Measurements from ENCODE around the gene DOCK9.

Gene DOCK9

DNA sequence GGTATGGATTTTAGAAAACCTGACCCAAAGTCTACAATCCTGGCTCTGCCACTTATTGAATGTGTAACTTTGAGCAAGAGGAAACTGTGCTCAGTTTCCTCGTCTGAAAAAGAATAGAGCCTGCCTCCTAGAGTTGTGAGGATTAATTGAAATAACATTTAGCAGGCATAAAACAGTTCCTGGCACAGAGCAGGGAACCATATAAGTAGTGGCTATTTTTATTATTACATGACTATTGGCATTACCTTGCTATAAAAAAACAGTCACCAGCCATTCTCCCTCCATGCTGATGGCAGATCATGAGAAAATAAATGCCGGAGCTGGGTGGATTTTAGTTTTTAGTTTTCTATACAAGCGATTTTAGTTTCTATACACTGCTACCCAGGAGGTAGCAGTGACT, 5.8 kb downstream of the DOCK9 start:
- DNase-seq, result no peak

DNA sequence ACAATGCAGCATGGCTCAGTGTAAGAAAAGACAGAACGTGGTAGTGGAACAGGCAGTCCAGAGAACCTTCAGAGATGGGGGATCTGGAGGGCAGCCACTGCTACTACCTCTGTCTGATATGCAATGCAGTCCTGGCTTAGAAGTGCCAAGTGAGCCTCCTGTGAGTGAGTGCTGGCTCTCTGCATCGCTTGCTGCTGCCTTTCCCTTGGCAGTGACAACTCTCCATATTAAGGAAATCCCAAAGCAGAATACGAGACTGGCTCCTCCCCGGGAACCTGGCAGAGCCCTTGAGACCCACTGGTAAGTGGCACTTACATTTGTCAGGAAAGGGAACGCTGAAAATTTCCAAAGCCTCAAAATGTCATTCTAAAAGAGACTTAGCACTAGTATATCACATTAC, 7.5 kb downstream of the DOCK9 start:
- DNase-seq, result no peak

DNA sequence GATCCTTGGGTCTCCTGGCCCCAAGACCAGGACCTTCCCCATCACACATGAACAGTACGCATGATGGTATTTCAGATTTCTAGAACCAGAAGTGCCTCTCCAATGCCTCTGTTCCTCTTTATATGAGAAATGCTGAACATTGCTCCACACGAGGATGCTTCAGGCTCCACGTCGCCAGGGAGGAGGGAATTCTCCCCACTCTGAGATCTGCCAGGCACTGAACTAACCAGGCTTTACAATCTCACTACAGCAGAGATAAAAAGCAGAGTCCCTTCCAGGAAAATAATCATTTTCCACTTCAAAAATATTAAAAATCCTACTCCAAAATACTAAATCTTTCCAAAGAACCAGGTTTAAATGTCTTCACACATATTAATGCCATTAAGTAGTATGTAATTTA, 10.4 kb downstream of the DOCK9 start:
- DNase-seq, result no peak

DNA sequence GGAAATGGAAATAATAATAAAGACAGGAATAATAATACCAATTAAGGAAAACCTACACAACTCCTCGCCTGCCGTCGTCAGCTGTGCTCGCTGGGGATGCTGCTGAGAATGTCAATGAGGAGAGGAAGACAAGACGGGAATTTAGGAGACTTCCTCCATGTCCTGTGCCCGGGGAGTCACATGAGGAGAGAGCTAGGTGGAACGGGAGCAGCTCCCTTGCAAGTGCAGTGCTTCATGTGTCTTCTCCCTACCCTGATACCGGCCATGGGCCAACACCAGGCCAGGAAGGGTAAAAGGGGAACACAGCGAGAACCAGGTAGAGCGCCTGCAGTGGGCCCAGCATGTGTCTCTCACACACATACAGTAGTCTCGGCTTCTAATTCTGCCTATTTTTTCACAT, 11.8 kb downstream of the DOCK9 start:
- DNase-seq, result no peak

DNA sequence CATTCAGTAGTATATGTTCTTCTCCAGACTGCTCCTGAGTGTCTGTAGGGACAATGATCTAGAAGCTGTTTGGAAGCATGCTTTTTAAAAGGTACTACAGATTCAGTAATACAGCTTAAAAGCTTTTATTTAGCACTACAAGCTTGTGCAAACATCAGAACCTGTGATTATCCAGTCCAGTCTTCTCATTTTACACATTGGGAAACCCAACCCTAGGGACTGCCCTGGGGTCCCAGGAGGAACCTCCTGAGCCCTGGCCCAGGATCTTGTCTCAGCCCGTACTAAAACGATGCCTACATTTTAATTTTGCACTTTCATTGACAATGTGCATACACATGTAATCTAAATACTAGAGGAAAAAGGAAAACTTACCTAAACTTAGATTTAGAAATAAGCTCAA, 12.5 kb downstream of the DOCK9 start:
- no peak for DNase-seq

DNA sequence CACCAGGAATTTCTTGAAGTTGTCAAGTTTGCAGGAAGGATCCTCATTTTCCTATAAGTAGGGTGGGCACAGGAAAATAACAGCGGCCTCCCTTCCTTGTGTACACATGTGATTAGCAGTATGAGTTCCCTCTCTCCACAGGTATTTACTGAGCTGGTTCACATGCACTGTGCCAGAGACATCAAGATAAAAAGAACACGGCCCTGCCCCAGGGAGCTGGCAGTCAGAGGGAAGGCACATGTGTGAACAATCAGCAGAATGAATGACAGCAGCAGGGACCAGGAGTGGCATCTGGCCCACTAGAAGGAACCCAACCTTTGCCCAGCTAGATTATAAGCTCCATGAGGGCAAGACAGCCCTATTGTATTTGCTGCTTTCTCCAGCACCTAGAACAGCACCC, 13.9 kb downstream of the DOCK9 start:
- DNase-seq, result no peak

DNA sequence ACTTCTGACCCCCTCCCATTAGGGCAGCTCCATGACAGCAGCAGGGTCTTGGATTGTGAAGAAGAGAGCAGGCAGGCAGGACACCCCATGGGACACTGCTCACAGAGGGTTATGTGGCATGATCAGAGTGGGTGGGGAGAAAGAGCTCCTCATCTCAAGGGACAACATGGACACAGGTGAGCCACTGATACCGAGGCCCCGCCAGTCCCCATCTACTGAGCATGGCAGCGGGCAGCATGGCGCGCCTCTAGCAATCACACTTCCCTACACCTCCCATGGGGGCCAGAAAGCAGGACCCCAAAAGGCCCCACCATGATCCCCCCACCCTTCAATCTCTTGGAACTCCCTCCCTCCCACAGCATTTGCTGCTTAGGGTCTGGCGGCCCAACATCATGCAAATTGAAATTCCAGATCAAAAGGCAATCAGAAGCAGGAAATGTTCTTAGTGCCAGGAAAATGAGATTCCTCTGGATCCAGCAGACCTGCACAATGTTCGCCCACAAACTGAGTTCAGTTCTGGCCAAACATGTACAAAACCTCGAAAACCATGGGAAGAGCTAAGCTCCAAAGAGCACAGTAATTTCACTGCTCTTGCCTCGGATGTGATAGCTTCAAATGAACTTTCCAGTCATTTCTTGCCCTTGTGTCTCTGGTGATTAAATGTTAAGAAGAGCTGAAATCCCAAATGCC, 14.8 kb downstream of the DOCK9 start:
- no peak for DNase-seq

DNA sequence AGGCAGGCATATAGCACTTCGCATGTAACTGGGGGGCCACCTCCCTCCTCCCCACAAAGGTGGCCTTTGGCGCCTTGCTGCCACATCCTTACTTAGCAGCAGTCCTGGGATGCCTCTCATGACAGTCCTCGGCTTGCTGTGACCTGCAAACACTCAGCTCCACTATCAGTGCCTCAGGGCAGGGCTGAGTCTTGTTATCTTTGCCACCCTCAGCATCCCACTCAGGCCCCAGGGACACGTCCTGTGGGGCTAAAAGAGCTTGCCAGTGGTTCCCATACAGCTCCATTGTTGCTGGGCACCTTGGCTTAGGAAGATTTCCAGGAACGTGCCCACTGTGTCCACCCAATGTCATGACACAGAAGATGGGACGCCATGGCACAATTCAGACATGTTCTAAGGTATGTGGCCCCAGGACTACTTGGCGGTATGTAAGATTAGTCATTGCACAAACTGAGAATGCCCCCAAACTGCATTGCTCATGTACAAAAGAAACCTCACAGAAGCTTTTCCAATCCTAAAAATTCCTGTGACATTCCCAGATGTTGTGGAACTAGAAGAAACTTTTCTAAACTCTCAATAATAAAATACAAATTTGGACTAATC, 16.3 kb downstream of the DOCK9 start:
- DNase-seq, result no peak

DNA sequence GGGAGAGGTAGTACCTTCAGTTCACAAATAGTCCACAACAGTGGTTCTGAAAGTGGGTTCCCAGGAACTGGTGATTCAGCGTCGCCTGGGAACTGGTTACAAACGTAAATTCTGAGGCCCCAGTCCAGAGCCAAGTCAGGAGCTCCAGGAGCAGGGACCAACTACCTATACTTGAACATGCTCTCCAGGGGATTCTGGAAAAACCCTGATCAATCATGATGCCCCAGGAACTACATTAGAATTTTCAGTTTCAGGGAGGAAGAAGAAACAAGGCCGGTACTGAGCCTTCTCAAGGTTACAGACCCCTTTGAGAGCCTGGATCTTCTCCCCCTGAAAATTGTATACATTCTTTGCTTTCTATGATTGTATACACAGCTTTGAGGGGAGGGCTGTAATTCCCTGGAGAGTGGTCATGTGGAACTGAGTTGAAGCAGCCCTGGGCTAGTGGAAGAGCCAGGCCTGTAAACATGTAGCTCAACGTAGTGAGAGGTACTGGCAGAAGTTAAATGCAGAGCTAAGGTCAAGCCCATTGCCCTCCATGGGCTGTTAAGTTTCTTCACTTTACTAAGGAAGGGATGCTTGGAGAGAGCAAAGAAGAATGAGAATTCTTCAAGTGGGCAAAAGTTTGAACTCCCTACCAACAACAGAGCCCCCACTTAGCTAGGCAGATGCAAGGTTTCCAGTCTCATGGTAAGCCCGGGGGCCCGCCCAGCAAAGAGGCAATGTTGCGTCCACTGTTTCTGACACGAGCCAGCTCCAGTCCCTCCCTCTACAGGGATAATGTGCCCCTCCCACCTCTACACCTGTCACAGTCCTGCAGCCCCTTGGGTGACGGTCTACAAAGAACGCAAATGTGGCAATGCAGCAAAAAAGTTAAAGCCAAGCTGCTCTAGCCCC, 17.0 kb downstream of the DOCK9 start:
- DNase-seq, result no peak

DNA sequence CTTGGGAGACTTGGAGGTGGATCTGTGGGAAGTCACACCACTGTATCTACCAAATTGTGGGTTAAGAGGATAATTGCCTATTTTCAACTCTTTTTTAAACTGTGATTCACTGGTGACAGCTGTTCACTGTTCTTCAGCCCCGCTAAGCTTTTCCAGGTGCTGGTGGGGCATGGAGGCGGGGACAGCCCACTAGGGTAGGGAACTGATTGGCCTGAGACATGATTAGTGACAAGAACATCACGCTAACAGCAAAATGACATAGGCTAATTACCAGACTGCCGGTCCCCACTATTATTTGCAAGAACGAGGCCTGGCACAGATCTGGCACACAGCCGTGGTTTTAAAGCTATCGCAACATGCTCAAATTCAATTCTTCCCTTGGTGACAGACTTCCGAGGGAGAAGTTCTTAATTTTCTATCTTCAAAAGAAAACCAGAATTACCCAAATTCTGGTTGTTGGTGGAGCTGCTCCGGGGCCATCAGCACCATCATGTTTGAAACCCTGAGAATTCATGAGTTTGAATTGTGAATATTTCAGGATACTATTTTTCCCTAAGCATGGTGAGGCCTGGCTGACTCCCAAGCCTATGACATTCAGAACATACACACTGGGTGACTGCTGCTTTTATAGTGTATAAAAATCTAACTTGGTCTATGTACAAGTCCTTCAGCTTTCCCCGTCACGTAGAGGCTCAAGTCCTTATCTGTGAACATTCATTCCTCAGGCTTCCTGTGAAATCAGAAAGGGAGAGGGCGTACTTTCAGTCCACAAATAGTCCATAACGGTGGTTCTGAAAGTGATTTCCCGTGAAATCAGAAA, 17.9 kb downstream of the DOCK9 start:
- DNase-seq, result no peak

DNA sequence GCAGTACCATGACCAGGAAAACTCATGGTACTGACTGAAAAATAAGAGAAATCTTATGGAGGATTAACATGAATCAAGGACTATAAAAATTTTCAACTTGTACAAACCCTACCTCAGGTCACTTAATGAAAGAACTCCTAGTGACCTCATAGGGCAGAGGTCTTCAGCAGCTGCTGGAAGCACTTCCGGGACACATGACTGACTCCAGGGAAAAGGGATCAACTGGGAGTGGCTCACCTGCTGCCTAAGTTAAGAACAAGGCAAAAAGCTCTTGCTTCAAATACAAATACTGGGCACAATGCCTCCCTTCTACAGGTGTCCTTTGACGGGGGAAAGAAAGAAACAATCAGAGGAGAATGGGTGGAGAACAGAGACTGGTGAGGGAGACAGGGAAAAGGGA, 18.6 kb downstream of the DOCK9 start:
- DNase-seq, result no peak

DNA sequence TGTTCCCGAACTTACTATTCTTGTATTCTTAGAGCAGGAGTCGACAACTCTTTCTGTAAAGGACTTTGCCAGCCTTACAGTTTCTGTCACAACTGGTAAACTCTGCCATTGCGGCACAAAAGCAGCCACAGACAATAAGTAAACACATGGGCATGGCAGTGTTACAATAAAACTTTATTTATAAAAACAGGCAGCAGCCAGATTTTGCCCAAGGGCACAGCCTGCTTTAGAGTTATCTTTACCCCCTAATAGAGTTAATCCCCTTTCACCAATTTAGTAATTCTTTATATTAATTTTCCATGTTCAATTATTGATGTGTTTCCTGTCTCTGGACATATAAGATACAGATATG, 19.4 kb downstream of the DOCK9 start:
- DNase-seq, result no peak

DNA sequence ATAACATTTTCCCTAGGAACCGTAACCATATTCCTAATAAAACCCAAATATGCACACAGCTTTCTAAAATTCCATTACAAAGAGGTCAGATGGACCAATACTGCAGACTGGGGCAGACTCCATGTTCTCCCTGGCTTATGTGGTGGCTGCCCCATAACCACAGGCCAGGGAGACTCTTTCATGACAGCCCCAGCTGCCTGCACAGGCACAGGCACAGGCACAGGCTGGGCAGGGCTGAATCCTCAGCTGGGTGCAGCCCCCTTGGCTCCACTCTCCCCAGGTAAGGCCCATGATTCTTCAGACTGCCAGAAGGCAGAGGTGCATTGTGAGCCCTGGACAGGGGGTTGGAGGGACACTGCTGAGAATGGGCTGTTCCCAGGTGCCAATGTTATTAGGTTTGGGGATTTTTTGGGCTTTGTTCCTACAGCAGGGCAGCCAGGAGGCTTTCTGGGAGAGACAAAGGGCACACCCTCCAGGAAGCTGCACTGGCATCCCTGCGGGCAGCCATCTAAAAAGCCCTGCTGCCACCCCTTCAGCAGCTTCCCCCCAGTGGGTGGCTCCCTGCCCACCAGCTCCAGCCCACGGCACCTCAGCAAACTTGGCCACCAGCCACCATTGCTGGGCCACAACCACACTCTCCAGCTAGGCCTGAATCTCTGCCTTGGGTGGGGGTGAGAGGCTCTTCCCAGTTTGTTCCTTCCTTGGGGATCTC, 20.0 kb downstream of the DOCK9 start:
- no peak for DNase-seq

DNA sequence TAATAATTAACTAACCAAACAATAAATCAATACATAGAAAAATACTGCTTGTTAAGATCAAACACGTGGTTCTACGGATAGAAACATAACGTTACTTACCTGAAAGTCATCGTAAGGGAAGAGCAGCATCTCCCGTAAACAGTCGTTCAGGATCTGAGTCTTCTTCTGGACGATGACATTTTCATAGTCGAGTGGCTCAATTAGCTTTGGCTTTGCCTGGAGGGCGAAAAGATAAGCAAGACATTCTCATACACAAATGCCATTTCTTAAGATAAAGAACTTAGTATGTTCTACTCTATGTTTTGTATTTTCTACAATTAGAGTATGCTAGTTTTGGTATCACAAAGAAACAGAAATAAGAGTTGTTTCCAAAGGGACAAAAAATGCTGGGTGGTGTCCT, 22.5 kb downstream of the DOCK9 start:
- DNase-seq, result no peak

DNA sequence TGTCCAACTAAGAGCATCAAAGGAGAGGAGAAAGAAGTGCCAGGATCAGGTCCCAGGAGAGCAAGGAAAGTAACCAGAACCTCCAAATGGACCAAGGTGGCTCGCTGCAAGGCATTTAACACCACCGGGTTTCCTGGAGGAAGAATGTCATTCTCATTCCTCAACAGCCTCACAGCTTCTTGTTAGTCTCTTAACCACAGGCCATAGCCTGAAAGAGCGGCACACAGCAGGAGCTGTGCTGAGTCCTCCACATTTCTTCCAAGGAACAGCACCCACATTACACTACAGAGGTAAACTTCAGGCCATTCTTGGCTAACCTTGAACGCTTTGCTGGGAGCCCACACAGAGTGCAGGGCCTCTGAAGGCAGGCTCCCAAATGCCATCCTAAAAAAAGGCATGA, 23.6 kb downstream of the DOCK9 start:
- DNase-seq, result no peak

DNA sequence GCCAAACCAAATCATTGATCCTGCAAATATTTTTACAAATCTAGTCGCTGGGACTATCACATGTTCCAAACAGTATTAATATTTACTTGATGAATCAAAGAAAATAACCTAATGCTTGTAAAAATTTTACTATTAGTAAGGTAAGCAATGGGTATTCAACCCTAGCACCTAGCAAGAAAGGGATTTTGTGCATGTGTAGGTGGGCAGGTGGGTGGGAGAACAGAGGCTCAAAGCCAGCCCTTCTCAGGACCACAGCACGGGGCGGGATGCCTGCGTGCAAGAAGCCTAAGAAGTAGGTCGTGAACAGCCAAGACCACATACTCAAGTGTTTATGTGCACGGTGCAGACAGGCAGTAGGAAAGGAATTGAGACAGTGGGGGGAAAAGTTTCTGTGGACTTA, 26.6 kb downstream of the DOCK9 start:
- DNase-seq, result no peak

DNA sequence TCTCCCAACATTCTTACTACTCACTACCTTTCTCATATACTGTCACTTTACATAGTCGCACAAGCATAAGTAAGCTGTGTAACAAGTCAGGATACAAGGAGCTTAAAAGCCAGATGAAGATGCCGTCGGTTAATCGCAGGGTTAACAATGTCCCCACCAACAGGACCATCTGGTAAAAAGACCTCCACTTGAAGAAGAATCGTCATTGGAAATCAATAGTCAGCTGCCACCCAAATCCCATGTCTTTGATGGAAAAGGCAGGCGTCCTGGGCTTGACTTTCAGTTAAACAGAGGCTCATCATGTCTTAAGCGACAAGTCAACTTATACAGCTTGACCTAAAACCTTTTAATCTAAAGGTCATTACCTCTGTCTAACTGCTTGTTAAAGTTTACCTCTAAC, 27.2 kb downstream of the DOCK9 start:
- no peak for DNase-seq

DNA sequence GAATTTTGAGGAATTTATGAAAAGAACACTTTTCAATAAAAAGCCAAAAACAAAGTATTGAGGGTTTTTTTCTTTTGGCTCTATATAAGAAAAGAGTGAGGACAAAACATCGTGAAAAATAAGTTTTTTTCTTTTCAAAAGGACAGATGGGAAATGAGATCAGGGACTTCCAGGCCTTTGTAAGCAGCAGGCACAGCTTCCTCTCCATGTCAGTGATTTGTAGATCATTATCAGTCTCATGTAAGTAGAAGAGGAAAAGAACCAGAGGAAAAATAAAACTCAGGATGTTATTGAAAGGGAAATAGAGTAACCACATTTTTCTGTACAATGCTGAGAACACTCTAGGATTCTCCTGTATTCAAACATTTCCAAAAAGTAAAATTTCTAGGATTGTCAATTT, 29.9 kb downstream of the DOCK9 start:
- no peak for DNase-seq

DNA sequence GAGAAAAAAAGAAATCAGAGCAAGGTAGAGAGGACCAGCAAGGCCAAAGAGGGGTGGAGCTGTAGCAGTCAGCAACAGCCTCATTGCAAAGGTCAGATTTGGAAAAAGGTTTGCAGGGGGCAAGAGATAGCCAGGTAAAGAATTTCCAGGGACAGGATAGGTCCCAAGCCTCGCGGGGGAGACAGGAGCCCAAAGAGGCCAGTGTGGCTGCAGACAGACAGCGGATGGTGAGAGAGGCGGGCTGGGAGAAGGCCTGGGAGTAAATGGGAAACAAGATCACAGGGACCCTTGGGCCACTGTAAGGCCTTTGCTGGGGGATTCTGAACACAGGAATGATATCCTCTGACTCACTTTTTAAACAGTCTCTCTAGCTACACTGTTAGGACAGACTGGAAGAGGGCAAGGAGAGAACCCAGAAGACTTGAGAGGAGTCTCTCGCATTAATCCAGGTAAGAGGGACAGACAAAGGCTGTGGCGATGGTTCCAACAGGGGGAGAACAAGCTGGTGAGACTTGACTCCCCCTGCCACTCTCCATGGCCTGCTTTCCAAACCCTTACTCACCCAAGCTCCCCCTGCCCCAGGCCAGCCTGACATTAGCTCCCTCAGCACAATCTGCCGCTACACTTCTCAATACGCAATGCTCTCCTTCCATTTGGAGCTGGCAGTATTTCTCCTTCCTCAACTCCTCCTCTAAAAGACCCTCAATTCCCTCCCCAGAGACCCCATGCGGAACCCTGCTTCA, 31.8 kb downstream of the DOCK9 start:
- DNase-seq, result no peak

DNA sequence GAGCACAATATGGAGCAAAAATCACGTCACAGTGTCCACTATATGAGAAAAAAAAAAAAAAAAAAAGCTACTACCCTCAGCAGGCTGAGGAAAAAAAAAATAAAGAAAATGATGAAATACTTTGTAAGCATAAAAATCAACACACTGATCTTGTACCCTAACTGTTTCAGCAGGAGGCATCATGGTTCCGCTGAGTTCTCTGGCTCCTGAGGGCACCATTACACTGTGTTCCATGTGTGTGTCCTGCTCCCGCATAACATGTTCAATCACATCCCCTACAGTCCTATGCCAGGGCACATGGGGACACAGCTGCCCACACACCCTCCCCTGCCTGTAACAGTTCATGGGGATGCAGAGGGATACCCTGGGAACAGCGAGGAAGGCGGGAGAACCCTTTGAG, 33.5 kb downstream of the DOCK9 start:
- DNase-seq, result no peak

DNA sequence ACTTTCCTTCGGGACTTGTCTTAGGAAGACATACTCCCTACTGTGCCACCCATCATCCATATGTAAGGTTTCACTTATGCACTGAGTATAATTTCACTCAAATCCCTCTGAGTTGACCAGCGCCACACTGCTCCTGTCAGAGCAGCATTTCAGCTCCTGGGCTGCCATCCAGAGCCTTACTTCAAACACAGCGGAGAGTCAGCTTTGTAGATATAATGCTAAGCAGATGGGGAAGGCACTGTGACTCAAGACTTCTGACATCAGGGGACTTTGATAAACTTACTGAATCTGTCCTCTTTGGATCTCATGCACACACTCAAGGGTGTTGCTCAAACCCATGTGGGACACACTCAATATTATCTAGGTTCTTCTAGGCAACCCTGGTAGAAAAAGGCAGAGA, 34.9 kb downstream of the DOCK9 start:
- DNase-seq, result no peak

DNA sequence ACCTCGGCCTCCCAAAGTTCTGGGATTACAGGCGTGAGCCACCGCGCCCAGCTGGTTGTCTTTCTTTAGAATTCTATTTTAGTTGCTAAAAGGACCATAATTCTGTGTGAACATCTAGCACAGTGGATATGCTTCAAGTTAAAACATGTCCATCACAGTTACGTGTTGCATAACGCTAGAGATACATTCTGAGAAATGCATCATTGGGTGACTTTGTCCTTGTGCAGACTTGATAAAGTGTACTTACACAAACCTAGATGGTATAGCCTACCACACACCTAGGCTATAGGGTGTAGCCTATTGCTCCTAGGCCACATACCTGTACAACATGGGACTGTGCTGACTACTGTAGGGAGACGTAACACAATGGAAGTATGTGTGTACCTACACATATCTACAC, 35.4 kb downstream of the DOCK9 start:
- DNase-seq, result no peak

Measured in stimulated activated CD4-positive, alpha-beta T cell treated with anti-CD3 and anti-CD28 coated beads, Interleukin-4, amount 100 ng/mL, for 4 hours (primary cell).